Measurements from ENCODE around the gene NDUFS6.

The NDUFS6 gene

GRCh38 chr5:1767524-1768282 is 33.5 kb upstream of the NDUFS6 start:
- no peak for DNase-seq

- no peak for DNase-seq
These were observed 32.8 kb upstream of the NDUFS6 start for GRCh38 chr5:1768283-1769000.

- no peak for DNase-seq
These were observed 32.1 kb upstream of the NDUFS6 start for GRCh38 chr5:1769017-1769640.

- no peak for DNase-seq
These were observed 31.3 kb upstream of the NDUFS6 start for GRCh38 chr5:1769752-1770442.

GRCh38 chr5:1770443-1770802 is 30.8 kb upstream of the NDUFS6 start:
- no peak for DNase-seq

DNA sequence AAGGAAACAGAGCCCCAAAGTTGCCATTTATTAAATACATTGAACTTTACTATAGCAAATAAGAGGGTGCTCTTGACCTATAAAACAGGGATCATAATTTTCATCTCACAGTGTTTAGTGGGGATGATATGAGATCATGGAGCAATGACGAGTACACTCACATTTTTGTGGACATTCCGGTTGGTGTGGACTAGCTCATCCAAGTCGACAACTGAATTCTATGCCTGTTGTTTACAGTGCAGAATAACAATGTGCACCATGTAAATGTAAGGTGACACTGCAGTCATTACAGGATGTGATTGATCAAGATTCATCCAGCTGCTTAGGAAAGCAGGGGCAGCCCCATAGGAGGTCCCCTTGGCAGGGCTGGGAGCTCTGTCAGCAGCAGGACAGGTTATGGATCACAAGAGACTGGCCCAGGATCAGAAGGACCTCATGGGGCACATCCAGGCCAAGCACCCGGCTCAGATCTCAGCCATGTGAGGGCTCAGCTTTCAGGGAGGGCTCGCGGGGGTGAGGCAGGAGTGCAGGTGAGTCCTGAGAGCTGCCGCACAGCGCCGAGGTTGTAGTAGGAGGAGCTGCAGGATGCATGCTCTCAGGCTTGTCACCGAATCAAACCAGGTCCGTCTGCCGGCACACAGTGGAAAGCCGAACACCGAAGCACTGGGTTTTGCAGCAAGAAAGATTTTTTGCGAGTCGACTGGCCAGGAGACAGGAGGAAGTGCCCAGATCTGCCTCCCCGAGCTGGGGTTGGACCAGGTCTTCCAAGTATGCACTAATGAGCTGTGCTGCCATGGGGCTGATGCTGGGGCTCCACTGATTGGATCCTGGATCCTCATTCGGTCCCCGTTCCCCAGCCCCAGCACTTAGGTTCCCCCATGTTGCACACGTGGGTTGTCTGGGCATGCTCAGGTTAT is 29.8 kb upstream of the NDUFS6 start:
- DNase-seq: no peak

DNA sequence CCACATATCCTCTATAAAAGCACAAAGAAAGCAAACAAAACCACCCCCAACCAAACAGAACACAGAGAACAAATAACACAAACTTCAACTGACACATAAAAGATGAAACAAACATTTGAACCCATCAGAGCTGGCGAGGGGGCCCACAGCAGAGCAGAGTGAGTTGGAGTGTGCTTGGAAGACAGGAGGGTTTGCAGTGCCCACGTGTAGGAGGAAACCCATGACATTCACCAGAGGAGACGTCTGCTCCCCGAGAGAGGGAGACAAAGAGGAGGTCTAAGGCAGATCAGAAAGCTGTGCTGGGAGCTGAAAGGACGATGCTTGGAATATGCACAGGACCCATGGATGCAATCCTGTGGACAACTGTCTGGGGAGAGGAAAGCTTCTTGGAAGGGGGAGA is 28.6 kb upstream of the NDUFS6 start:
- DNase-seq: no peak

DNA sequence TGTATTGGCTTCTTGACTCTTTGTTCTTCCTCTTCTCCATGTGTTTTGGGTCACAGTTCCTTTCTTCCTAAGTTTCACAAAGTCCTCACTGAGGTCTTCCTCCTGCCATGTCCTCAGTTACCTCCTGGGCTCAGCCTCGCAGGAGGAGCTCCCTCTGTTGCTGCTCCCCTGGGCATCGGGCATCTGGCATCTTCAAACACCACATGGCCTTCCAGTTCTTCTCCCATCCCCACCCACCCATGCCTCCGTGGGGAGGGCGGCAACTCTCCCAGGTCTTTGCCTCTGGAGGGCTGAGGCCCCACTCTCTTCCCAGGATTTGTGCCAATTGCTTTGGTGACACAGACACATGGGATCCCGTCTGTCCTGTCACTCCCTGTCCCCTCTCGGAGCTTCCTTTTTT is 24.4 kb upstream of the NDUFS6 start:
- no peak for DNase-seq

DNA sequence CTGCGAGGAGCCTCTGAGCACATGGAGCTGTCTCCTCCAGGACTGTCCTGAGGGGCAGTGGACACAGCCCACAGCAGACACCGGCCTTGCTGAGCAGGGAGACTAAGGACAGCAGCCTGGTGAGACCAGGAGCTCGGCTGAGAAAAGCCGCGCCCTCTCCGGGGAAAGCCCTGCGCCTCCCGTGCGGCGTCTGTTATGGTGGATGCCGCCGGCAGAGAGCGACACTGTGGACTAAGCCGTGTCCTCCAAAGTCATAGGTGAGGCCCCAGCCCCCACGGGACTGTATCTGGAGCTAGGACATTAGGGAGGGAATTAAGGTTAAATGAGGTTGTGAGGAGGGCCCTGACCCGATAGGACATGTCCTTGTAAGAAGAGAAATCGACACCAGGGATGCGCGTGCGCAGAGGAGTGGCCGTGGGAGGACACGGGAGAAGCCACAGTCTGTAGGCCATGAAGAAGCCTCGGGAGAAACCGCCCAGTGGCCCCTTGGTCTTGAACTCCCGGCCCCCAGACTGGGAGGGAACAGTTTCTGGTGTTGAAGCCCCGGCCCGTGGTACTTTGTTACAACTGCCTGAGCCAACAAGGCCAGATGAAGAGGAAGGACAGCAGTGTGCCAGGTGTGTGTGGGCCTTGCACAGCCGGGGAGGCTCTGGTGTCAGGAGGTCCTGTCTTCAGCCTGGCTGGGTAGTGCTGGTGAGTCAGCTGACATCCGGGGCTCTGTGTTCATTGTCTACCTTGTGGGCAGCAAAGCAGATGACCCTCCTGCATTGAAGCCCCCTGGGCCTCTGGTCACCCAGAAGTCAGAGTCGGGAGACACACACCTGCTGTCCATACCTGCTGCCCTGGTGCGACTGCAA is 23.7 kb upstream of the NDUFS6 start:
- DNase-seq: no peak

DNA sequence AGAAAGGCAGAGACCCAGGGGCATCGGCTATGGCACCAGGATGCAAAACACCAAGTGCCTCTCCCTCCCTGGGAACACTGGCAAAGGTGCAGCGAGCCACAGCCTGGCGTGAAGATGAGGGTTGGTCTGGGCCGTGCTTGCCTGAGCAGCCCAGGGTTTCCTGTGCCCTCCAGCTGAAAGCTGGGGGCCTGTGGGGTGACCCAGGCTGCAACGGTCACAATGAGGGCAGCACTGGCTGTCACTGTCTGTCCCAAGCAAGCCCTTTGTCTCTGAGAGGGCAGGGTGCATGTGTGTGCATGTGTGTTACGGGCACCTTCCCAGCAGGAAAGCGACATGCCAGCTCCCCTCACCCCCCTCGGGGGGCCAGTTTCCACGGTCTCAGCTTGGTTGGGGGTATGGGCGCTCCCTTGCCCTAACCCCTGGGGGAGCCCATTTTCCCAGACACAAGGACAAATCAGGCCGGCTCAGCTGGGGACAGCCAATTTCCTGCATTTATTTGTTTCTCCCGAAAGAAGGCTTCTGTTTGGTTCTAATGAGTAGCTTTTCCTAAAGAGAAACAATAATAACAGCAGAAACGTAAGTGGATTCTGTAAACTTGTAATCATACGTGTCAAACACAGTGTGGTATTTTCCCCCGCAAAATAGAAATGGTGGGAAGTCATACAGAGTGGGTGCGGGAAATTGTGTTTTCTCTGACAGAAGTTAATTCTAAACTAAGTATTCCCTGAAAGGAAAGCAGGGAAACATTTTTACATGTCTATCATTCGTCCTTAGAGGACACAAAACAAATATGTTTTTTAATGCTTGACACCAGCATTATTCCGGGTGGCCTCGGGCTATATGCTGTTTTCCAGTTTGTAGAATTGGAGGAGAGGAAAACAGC is 22.8 kb upstream of the NDUFS6 start:
- no peak for DNase-seq

DNA sequence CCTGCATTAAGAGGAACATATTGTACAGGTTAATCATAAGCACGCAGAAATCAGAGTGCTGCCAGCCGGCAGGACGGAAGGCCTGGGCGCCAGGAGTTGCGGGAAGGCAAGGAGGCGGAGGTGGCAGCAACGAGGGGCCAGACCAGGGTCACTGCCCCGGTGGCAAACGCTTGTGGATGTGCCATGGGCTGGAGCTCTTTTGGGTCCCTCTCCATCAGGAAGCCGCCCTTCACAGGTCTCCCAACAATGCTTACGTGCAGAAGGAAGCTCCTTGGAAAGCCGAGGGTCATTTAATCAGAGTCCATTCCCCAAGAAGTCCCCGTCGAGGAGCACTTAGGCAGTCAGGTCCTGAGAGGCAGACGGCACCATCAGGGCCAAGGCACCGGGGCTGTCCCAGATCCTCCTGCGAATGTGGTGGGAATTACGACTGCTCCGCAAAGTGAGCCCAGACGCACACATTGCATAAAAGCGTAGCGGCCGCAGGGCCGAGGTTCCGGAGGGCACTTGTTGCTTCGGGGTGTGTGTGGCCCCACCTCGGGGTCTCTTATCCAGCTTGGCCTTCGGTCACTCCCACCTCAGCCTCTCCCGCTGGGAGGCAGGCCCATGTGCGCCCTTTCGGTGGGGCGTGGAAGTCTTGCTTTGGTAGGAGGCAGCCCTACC is 22.1 kb upstream of the NDUFS6 start:
- no peak for DNase-seq

GRCh38 chr5:1779782-1780613 is 21.2 kb upstream of the NDUFS6 start:
- no peak for DNase-seq

- DNase-seq: no peak
These were observed 20.6 kb upstream of the NDUFS6 start for GRCh38 chr5:1780614-1780930.

- no peak for DNase-seq
These were observed 20.1 kb upstream of the NDUFS6 start for GRCh38 chr5:1781107-1781506.

- no peak for DNase-seq
These were observed 19.4 kb upstream of the NDUFS6 start for GRCh38 chr5:1781726-1782384.

- DNase-seq: no peak
These were observed 18.6 kb upstream of the NDUFS6 start for GRCh38 chr5:1782385-1783215.

DNA sequence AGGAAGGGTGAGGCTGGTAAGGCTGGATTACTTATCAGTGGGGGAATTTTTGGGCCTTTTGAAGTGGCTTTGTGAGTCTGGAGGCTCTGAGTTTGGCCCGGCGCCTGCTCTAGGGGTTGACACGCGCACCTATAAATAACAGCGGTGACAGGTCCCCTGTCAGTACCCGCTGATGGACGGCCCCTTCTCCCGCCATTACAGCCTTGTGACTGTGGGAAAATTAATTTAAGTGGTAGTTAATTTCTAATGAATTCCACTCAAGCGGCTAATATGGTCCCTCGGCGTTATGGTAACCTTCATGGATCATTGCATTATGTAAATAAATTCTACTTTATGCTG is 18.0 kb upstream of the NDUFS6 start:
- no peak for DNase-seq

Data from activated naive CD4-positive, alpha-beta T cell treated with Interleukin-2 at 50 U/mL for 16 hours (primary cell).